ENCODE data around the gene SLC28A1. TPM values are rescaled to one million over a fixed set of nuclear protein-coding genes. Genes with fewer than 3 reads are reported as not detected.

The SLC28A1 gene
- total and polyA plus RNA-seq, 9 donors: 0.02 to 0.92 (median 0.18) TPM; not detected in 3

GRCh38 chr15:84890670-84891162, 6.3 kb downstream of the SLC28A1 start:
- 88 to 93% (median 92%) methylated on average over 5 of the region's 5 CpGs for WGBS, 3 donors
- H3K36me3 ChIP-seq: no peaks in the 10 kb centered on the region
- intact Hi-C loops (cut with DNase I): no loop called here
- H3K4me1 ChIP-seq (ENCODE audit: insufficient read depth): peaks cover 6% of the 10 kb centered on the region
- no peak overlapping the region for H3K4me3 ChIP-seq
- H3K9me3 ChIP-seq: no peaks in the 10 kb centered on the region
- H3K27ac ChIP-seq: no peak overlapping the region
- no peaks in the 10 kb centered on the region for H3K27me3 ChIP-seq
- TF ChIP-seq POLR2A (IDR thresholded peaks at IDR 0.05): no peak
- no peak for TF ChIP-seq CTCF (IDR thresholded peaks at IDR 0.05)
- no peak for TF ChIP-seq EP300 (IDR thresholded peaks at IDR 0.05)
- DNase-seq: no peak

GRCh38 chr15:84891339-84891738, 6.9 kb downstream of the SLC28A1 start:
- H3K36me3 ChIP-seq: no peaks in the 10 kb centered on the region
- TF ChIP-seq CTCF (IDR thresholded peaks at IDR 0.05): no peak
- TF ChIP-seq POLR2A (IDR thresholded peaks at IDR 0.05): no peak
- TF ChIP-seq EP300 (IDR thresholded peaks at IDR 0.05): no peak
- no peak overlapping the region for H3K4me3 ChIP-seq
- peak in 3 of 5 donors; percentile 47 to 62 (median 51) for DNase-seq
- no peaks in the 10 kb centered on the region for H3K27me3 ChIP-seq
- no peaks in the 10 kb centered on the region for H3K9me3 ChIP-seq
- 24 to 46% (median 33%) methylated on average over 6 of the region's 6 CpGs for WGBS, 3 donors
- no peak overlapping the region for H3K27ac ChIP-seq
- peaks cover 6% of the 10 kb centered on the region for H3K4me1 ChIP-seq (ENCODE audit: insufficient read depth)
- intact Hi-C loops (cut with DNase I): no loop called here

- Histone ChIP-seq H3K27ac (no peak overlapping the region), H3K36me3 (no peaks in the 10 kb centered on the region), H3K27me3 (no peaks in the 10 kb centered on the region), H3K9me3 (no peaks in the 10 kb centered on the region), H3K4me3 (no peak overlapping the region), H3K4me1 (ENCODE audit: insufficient read depth) (peaks cover 6% of the 10 kb centered on the region)
- TF ChIP-seq EP300 (IDR thresholded peaks at IDR 0.05) (no peak), POLR2A (IDR thresholded peaks at IDR 0.05) (no peak), CTCF (IDR thresholded peaks at IDR 0.05) (no peak)
- 95 to 96% (median 96%) methylated on average over 10 of the region's 10 CpGs for WGBS, 3 donors
- intact Hi-C loops (cut with DNase I): no loop called here
- peak in 1 of 5 donors; percentile 24 for DNase-seq
Observed at GRCh38 chr15:84892786-84893307, 8.4 kb downstream of the SLC28A1 start.

- DNase-seq: peak in 1 of 5 donors; percentile 23
- no peak overlapping the region for H3K4me3 ChIP-seq
- no peaks in the 10 kb centered on the region for H3K36me3 ChIP-seq
- H3K4me1 ChIP-seq (ENCODE audit: insufficient read depth): peaks cover 6% of the 10 kb centered on the region
- H3K27me3 ChIP-seq: no peaks in the 10 kb centered on the region
- WGBS, 3 donors: 88 to 93% (median 89%) methylated on average over 10 of the region's 10 CpGs
- H3K9me3 ChIP-seq: no peaks in the 10 kb centered on the region
- no peak overlapping the region for H3K27ac ChIP-seq
- TF ChIP-seq POLR2A (IDR thresholded peaks at IDR 0.05) (no peak), EP300 (IDR thresholded peaks at IDR 0.05) (no peak), CTCF (IDR thresholded peaks at IDR 0.05) (no peak)
- intact Hi-C loops (cut with DNase I): no loop called here
Observed at GRCh38 chr15:84893607-84894006, 9.1 kb downstream of the SLC28A1 start.

All from ovary (tissue), 9 donors.